Measurements from ENCODE around the gene FEZ2.

DNA sequence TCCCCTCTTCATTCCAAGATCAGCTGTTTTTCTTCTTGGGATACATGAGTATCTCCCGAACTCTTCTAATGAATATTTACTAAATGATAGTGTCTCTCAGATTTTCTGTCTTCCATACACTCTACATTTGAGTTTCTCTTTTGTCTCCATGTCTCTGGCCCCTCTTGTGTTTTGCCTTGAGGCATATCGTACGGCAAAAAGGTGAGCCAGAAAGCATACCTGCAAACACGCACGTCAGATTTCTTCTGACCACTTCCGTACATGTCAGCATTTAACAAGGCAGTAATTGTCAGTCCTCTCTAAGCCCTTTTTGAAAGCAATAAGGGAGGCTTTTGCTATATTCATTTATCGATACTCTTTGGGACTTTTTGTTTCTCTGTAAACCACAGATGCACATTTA, 82.4 kb downstream of the FEZ2 start:
- TF ChIP-seq POLR2A (IDR thresholded peaks at IDR 0.05), result no peak
- TF ChIP-seq, protein P1, sequence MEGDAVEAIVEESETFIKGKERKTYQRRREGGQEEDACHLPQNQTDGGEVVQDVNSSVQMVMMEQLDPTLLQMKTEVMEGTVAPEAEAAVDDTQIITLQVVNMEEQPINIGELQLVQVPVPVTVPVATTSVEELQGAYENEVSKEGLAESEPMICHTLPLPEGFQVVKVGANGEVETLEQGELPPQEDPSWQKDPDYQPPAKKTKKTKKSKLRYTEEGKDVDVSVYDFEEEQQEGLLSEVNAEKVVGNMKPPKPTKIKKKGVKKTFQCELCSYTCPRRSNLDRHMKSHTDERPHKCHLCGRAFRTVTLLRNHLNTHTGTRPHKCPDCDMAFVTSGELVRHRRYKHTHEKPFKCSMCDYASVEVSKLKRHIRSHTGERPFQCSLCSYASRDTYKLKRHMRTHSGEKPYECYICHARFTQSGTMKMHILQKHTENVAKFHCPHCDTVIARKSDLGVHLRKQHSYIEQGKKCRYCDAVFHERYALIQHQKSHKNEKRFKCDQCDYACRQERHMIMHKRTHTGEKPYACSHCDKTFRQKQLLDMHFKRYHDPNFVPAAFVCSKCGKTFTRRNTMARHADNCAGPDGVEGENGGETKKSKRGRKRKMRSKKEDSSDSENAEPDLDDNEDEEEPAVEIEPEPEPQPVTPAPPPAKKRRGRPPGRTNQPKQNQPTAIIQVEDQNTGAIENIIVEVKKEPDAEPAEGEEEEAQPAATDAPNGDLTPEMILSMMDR (IDR thresholded peaks at IDR 0.05), result no peak

Measured in adrenal gland (tissue), 5 donors.